NCI-H345 treated with DMSO at 0.1 percent for 48 hours (cell line): ENCODE data around the gene REPS2.

ENCODE experiments used
- DNase-seq: peaks from one replicate; lab custom pipeline; 2025; ENCODE audit not compliant: unreplicated experiment; lab: John Stamatoyannopoulos, UW

The REPS2 gene

GRCh38 chrX:17033225-17033624 lies 86.8 kb downstream of the REPS2 start:
- DNase-seq, result no peak

- DNase-seq, result no peak
Measured at GRCh38 chrX:17035111-17035510, 88.7 kb downstream of the REPS2 start.

- DNase-seq, result no peak
Measured at GRCh38 chrX:17036171-17036961, 89.9 kb downstream of the REPS2 start.

- DNase-seq, result no peak
Measured at GRCh38 chrX:17038277-17038676, 91.8 kb downstream of the REPS2 start.

- no peak for DNase-seq
Measured at GRCh38 chrX:17038681-17039161, 92.3 kb downstream of the REPS2 start.

- no peak for DNase-seq
Measured at GRCh38 chrX:17039826-17040225, 93.4 kb downstream of the REPS2 start.

GRCh38 chrX:17040711-17041110 lies 94.3 kb downstream of the REPS2 start:
- DNase-seq, result no peak

- DNase-seq, result no peak
Measured at GRCh38 chrX:17042037-17042436, 95.6 kb downstream of the REPS2 start.

- peak; percentile 54 for DNase-seq
Measured at GRCh38 chrX:17046478-17047097, 100.1 kb downstream of the REPS2 start.

- DNase-seq, result no peak
Measured at GRCh38 chrX:17047224-17047623, 100.8 kb downstream of the REPS2 start.

- no peak for DNase-seq
Measured at GRCh38 chrX:17052210-17052609, 105.8 kb downstream of the REPS2 start.

- no peak for DNase-seq
Measured at GRCh38 chrX:17052793-17053192, 106.3 kb downstream of the REPS2 start.

GRCh38 chrX:17053502-17053901 lies 107.0 kb downstream of the REPS2 start:
- peak; percentile 43 for DNase-seq

GRCh38 chrX:17056868-17057608 lies 110.6 kb downstream of the REPS2 start:
- DNase-seq, result no peak

GRCh38 chrX:17062065-17062464 lies 115.6 kb downstream of the REPS2 start:
- no peak for DNase-seq

- DNase-seq, result no peak
Measured at GRCh38 chrX:17065100-17065499, 118.6 kb downstream of the REPS2 start.

GRCh38 chrX:17067534-17067933 lies 121.1 kb downstream of the REPS2 start:
- DNase-seq, result no peak

GRCh38 chrX:17072301-17072700 lies 125.8 kb downstream of the REPS2 start:
- no peak for DNase-seq

- no peak for DNase-seq
Measured at GRCh38 chrX:17072721-17073230, 126.3 kb downstream of the REPS2 start.

GRCh38 chrX:17075004-17075403 lies 128.5 kb downstream of the REPS2 start:
- no peak for DNase-seq

GRCh38 chrX:17077361-17077760 lies 130.9 kb downstream of the REPS2 start:
- no peak for DNase-seq
